Measurements from ENCODE around the gene RXRA. TPM values are rescaled to one million over a fixed set of nuclear protein-coding genes. Genes with fewer than 3 reads are reported as not detected.

RXRA gene
- total RNA-seq, 3 donors from 2014 or later: 31.0 to 63.0 (median 31.5) TPM

DNA sequence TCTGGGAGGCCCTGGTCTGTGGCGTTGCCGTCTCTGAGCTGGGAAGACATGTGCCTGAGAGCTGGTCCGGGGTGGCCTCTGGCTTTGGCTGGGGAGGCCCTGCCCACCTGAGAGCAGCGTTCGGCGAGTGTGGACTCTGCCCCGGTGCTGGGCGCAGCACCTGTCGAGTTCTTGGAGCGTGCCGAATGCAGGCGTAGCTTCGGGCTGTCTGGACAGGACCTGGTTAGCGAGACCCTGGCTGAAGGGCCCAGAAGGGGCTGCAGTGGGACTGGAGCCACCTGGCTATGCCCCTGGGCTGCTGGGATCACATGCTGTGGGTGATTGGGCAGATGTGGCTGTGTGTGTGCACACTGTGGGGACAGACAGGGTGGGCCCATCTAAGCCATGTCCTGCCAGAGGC is 56.5 kb downstream of the RXRA start:
- Histone ChIP-seq H3K27ac (peak overlapping the region in 1 of 2 donors; percentile 10), H3K36me3 (no peaks in the 10 kb centered on the region), H3K27me3 (no peaks in the 10 kb centered on the region), H3K4me3 (peak overlapping the region in 1 of 3 donors; percentile 19), H3K9me3 (no peaks in the 10 kb centered on the region), H3K4me1 (peaks cover 39 to 44% of the 10 kb centered on the region in 2 donors)
- intact Hi-C loops (cut with DNase I; ENCODE audit: low total_unique reads): no loop called here
- TF ChIP-seq POLR2AphosphoS5 (IDR thresholded peaks at IDR 0.05) (no peak), POLR2A (IDR thresholded peaks at IDR 0.05) (no peak)
- TF ChIP-seq, protein P1, sequence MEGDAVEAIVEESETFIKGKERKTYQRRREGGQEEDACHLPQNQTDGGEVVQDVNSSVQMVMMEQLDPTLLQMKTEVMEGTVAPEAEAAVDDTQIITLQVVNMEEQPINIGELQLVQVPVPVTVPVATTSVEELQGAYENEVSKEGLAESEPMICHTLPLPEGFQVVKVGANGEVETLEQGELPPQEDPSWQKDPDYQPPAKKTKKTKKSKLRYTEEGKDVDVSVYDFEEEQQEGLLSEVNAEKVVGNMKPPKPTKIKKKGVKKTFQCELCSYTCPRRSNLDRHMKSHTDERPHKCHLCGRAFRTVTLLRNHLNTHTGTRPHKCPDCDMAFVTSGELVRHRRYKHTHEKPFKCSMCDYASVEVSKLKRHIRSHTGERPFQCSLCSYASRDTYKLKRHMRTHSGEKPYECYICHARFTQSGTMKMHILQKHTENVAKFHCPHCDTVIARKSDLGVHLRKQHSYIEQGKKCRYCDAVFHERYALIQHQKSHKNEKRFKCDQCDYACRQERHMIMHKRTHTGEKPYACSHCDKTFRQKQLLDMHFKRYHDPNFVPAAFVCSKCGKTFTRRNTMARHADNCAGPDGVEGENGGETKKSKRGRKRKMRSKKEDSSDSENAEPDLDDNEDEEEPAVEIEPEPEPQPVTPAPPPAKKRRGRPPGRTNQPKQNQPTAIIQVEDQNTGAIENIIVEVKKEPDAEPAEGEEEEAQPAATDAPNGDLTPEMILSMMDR (IDR thresholded peaks at IDR 0.05): no peak
- DNase-seq (ENCODE audit: low spot score in 2 of 2): no peak

DNA sequence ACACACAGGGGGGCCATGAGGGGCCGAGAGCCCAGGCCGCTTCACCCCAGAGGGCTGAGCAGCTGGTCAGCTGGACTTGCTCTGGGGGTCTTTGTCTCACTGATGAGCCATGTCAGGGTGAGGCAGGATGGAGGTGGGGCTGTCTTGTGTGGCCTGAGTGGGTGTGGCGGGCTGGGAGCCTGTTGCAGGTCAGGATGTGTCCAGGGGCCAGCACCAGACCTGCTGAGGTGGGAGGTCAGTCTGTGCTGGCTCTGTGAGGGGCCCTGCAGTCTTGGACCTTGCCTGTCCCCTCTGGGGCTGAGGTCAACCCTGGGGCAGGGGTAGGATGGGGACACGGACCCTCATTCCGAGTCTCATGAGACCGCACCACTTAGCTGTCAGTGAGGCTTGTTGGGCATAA is 56.9 kb downstream of the RXRA start:
- no peaks in the 10 kb centered on the region for H3K9me3 ChIP-seq
- H3K36me3 ChIP-seq: no peaks in the 10 kb centered on the region
- H3K27me3 ChIP-seq: no peaks in the 10 kb centered on the region
- TF ChIP-seq, protein P1 (IDR thresholded peaks at IDR 0.05): no peak
- TF ChIP-seq POLR2AphosphoS5 (IDR thresholded peaks at IDR 0.05) (no peak), POLR2A (IDR thresholded peaks at IDR 0.05) (no peak)
- intact Hi-C loops (cut with DNase I; ENCODE audit: low total_unique reads): no loop called here
- DNase-seq (ENCODE audit: low spot score in 2 of 2): no peak
- peak overlapping the region in 1 of 2 donors; percentile 10 for H3K27ac ChIP-seq
- H3K4me1 ChIP-seq: peaks cover 34 to 46% of the 10 kb centered on the region in 2 donors
- H3K4me3 ChIP-seq: no peak overlapping the region

DNA sequence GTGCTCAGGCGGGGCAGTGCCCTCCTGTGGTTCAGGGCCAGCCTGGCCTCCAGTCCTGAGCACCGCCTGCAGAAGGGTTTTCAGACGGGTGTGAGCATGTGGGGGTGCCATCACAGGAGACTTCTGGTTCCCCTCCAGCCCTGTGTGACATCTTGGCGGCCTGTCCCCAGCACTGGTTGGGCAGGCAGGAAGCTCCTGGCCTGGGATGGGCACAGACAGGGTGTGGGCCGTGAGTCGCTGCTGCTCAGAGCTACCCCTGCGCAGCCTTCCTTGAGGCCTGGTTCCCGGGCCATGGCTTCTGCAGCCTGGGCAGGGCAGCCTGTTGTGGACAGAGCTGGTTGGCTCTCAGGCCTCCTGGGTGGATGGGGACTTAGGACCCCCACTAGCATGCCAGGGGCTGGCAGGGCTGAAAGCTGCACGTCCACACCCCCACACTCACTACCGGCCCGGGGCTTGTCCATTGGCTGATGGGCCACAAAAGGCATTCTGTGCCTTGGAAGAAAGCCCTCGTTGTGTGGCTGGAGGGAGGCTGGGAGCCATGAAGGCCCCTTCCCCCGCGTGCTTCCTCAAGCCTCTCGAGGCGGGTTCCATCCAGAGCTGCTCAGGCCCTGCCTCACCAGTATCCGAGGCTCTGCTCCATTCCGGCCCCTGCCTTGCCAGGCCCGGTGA is 58.7 kb downstream of the RXRA start:
- peak overlapping the region in 1 of 2 donors; percentile 65 for H3K27ac ChIP-seq
- DNase-seq (ENCODE audit: low spot score in 2 of 2): no peak
- no peaks in the 10 kb centered on the region for H3K36me3 ChIP-seq
- no peaks in the 10 kb centered on the region for H3K27me3 ChIP-seq
- intact Hi-C loops (cut with DNase I; ENCODE audit: low total_unique reads): no loop called here
- no peak overlapping the region for H3K4me3 ChIP-seq
- H3K4me1 ChIP-seq: peaks cover 23 to 39% of the 10 kb centered on the region in 2 donors
- H3K9me3 ChIP-seq: no peaks in the 10 kb centered on the region
- TF ChIP-seq, protein P1 (IDR thresholded peaks at IDR 0.05): no peak
- no peak for TF ChIP-seq POLR2AphosphoS5 (IDR thresholded peaks at IDR 0.05)
- TF ChIP-seq POLR2A (IDR thresholded peaks at IDR 0.05): no peak

DNA sequence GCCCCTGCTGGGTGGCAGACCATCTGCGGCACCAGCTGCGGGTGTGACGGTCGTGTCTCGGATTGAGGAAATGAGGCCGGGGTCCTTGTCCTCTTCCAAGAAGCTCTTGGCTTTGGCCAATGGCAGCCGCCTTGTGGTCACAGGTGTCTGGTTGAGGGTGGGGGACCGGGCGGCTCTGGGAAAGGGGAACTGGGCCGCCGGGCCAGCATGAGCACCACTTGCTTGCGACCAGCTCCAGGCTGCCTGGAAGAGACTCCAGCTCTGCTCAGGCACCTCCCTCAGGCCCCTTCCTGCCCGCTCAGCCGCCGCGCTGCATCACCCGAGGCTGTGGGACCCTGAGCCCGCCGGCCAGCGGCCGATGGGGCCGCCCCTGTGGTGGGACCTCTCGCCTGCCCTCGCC is 59.7 kb downstream of the RXRA start:
- intact Hi-C loops (cut with DNase I; ENCODE audit: low total_unique reads): no loop called here
- no peaks in the 10 kb centered on the region for H3K27me3 ChIP-seq
- H3K9me3 ChIP-seq: no peaks in the 10 kb centered on the region
- TF ChIP-seq, protein P1 (IDR thresholded peaks at IDR 0.05): no peak
- no peak for TF ChIP-seq POLR2A (IDR thresholded peaks at IDR 0.05)
- H3K36me3 ChIP-seq: no peaks in the 10 kb centered on the region
- no peak for DNase-seq (ENCODE audit: low spot score in 2 of 2)
- H3K4me3 ChIP-seq: no peak overlapping the region
- peak overlapping the region in 1 of 2 donors; percentile 65 for H3K27ac ChIP-seq
- peaks cover 23 to 34% of the 10 kb centered on the region in 2 donors for H3K4me1 ChIP-seq

DNA sequence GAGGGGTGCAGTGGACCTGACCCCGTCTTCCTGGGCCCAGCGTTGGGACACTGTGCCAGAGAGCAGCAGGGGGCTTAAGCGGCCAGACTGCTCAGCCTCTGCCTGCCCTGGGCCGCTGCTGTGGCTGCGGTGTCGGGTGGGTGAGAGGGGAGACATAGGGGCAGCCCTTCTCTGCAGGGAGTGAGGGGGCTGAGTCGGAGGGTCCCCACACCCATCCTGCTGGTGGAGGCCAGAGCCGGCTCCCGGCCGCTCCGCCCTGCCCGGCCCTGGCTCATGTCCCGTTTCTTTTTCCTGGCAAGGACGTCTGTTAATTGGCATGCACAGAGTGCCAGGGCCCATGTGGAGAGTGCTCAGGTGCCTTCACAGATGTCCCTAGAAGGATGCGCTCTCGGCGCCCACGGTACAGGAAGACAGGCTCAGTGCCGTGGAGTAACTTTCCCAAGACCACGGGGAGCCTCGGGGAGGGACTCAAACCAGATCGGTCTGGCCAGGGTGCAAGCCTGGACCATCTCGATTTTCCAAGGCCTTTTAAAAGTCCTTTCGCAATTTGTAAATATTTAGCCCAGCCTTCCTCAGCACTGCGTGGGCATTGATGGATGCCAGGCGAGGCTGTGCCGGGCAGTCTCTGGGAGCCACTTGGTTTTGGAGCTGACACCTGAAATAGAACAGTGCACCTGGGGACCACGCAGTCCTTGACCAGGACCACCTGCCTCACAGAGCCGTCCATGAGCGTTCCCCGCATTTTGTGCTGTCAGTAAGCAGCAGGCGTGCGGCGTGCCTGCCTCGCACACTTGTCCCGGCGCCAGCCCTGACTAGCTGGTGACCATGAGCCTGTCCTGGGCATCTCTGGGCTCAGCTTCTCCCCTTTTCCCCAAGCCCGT is 60.9 kb downstream of the RXRA start:
- Histone ChIP-seq H3K36me3 (no peaks in the 10 kb centered on the region), H3K27ac (peak overlapping the region; percentile 42 to 52), H3K4me3 (peak overlapping the region in 1 of 3 donors; percentile 0), H3K9me3 (no peaks in the 10 kb centered on the region), H3K27me3 (no peaks in the 10 kb centered on the region), H3K4me1 (peaks cover 19 to 34% of the 10 kb centered on the region in 2 donors)
- intact Hi-C loops (cut with DNase I; ENCODE audit: low total_unique reads): no loop called here
- peak; percentile 64 to 89 for DNase-seq (ENCODE audit: low spot score in 2 of 2)
- TF ChIP-seq POLR2AphosphoS5 (IDR thresholded peaks at IDR 0.05): peak in 1 of 3 donors; percentile 15
- TF ChIP-seq POLR2A (IDR thresholded peaks at IDR 0.05): no peak
- TF ChIP-seq, protein P1 (IDR thresholded peaks at IDR 0.05): no peak
